GM19023 (cell line): ENCODE data around the gene RPH3AL.
"Not testable (repeated sequence)": the region's sequence is repeated elsewhere in the genome, so short reads cannot be mapped to it uniquely, and the experiment has no call there.

Experiments used
- ATAC-seq: cut with Tn5 transposase; IDR thresholded peaks from one replicate; pipeline ENCODE4 v1.9.1; 2021; ENCODE audit warnings: mild to moderate bottlenecking, moderate library complexity; ENCODE audit not compliant: unreplicated experiment

The RPH3AL gene

DNA sequence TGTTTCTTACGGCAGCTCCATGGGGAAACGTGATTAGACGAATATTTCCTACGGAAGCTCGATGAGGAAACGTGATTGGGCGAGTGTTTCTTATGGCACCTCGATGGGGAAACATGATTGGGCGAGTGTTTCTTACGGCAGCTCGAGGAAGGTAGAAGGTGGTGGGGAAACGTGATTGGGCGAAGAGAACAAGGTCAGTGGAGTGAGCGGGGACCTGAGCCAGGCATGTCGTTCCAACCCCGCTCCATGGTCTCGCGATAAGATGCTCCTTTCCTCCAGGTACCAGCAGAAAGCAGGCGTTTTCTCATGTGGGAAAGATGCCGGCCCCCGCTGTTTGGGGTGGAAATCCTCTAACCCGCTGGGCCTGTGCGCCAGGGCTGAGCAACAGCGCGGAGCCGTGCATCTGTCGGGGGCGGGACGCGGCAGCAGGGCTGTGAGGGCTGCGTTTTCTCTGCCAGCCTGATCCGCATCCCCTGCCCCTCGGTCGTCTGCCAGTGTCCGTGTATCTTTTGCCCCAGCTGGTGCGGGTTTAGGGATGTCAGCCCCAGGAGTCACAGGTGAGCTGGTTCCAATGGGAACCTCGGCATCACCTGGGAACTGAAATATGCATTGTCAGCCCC, 145.6 kb downstream of the RPH3AL start:
- ATAC-seq: no peak

- not testable (repeated sequence) for ATAC-seq
Observed at GRCh38 chr17:206484-206883, 146.1 kb downstream of the RPH3AL start.

DNA sequence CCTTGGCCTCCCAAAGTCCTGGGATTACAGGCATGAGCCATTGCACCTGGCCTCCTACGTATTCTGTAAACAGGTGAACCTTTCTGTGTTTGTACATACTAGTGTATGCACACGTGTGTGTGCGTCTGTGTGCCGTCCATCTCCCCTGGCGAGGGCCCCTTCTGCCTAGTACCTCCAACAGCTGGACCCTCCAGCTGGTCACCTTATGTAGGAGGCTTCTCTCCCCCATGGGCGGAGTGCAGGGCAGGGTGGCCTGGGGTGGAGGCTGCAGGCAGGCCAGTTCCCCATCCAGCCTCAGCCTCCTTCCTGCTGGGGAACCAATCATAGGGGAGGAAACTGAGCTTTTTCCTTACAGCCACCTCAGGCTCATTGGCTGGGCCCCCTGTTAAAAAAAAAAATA, 146.8 kb downstream of the RPH3AL start:
- ATAC-seq: no peak

DNA sequence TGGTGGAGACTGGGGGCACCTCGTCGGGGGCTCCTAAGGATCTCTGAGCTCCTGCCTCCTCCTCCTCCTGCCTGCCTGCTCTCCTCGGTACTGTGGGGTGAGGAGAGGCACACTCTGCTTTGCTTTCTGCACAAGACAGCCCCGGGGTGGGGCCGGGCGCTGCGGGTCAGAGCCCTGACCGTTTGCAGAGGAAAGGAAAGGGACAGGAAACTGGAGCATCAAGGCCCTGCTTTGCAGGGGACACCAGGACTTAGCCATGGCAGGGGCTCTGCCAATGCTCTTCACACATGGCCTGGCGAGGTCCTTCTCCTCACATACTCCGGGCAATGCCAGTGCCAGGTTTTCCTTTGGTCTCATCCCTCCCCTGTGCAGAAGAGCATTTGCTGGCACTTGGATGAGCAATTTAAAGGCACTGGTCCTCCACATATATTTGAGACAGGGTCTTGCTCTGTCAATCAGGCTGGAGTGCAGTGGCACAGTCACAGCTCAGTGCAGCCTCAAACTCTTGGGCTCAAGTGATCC, 147.4 kb downstream of the RPH3AL start:
- no peak for ATAC-seq

- ATAC-seq: no peak
Observed at GRCh38 chr17:204427-205147, 148.0 kb downstream of the RPH3AL start.

- ATAC-seq: no peak
Observed at GRCh38 chr17:202501-202951, 150.1 kb downstream of the RPH3AL start.

DNA sequence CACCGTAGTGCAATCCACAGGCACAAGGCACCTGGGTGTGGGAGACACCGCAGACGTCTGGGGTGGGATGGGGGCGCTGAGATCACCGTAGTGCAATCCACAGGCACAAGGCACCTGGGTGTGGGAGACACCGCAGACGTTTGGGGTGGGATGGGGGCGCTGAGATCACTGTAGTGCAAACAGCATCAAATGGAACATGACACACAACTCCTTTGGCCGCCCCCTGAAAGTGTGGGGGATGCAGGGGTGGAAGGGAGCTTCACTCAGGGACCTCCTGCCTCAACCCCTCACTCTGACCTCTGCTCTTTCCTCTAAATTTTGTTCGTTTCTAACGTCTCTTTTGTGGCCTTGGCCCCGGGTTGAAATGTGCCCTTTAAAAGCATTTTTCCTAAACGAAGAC, 150.9 kb downstream of the RPH3AL start:
- ATAC-seq: not testable (repeated sequence)

DNA sequence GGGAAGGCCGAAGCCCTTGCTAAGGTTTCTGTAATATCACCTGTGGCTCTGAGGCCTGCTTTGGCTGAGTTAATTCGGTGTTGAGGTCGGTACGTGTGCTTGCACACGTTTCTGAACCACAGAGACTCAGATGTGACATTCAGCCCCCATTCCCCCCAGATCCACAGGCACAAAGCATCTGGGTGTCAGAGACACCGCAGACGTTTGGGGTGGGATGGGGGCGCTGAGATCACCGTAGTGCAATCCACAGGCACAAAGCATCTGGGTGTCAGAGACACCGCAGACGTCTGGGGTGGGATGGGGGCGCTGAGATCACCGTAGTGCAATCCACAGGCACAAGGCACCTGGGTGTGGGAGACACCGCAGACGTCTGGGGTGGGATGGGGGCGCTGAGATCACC, 151.3 kb downstream of the RPH3AL start:
- not testable (repeated sequence) for ATAC-seq

DNA sequence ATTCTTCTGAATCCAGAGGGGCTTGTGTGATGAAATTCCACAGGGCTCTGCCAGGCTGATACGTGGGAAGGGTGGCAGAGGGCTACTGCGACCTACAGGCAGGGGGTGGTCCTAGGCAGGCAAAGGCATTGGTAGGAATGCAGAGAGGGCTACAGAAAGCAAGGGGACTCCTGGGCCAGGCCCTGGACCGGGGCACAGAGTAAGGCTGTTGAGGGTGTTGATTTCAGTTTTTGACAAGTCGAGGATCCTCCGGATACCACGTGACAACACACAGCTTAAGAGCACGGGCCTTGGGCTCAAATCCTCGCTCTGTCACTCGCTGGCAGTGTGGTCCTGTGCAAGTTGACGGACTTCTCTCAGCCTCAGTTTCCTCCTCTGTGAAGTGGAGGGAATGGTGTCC, 152.0 kb downstream of the RPH3AL start:
- ATAC-seq: no peak

- no peak for ATAC-seq
Observed at GRCh38 chr17:199806-200545, 152.6 kb downstream of the RPH3AL start.

DNA sequence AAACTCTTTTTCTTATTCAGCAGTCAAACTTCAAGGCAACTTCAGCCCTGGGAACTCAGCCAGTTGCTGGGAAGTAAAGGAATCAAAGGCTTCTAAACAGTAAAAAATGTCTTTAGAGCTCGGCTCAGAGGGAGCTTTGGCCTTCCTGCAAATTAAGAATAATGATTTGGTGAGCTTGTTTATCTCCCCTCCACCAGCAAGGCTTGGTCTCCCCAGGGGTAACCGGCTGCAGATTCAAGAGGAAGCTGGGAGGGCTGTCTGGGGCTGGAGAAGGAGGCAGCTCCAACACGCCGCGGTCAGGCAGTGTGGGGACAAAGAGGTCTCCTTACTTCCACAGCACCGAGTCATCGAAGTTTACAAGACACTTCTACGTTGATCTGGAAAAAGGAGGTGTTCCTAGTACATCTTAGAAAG, 153.4 kb downstream of the RPH3AL start:
- no peak for ATAC-seq

DNA sequence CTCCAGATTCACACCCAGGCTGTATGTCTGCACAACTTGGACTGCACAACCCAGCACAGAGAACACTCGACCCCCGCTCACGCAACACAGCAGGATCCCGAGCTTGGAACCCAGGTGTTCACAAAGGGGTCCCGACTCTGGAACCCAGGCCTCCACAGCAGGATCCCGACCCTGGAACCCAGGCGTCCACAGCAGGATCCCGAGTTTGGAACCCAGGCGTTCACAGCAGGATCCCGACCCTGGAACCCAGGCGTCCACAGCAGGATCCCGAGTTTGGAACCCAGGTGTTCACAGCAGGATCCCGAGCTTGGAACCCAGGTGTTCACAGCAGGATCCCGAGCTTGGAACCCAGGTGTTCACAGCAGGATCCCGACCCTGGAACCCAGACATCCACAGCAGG, 154.4 kb downstream of the RPH3AL start:
- ATAC-seq: not testable (repeated sequence)

GRCh38 chr17:197352-197751, 155.3 kb downstream of the RPH3AL start:
- ATAC-seq: no peak

DNA sequence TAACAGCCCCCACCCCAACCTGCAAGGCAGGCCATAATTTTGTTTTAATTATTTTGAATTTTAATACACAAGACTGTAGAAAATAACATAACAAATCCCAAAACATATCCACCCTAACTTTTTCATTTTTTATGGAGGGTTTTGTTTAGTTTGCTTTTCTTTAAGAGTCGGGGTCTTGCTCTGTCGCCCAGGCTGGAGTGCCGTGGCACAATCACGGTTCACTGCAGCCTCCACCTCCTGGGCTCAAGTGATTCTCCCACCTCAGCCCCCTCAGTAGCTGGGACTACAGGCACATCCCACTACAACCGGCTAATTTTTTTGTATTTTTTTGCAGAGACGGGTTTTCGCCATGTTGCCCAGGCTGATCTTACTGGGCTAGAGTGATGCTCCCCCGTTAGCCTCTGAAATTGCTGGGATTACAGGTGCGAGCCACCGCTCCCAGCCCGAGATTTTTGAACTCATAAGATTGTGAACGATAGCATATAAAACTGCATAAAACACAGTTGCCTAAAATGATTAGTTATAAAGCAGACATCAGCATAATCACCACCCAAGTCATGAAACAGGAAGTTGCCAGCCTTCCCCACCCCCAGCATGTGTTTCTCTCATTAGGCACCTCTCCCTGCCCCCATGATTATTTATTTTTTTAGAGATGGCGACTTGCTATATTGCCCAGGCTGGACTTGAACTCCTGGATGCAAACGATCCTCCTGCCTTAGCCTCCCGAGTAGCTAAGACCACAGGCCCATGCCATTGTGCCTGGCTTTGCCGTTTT, 157.6 kb downstream of the RPH3AL start:
- no peak for ATAC-seq

DNA sequence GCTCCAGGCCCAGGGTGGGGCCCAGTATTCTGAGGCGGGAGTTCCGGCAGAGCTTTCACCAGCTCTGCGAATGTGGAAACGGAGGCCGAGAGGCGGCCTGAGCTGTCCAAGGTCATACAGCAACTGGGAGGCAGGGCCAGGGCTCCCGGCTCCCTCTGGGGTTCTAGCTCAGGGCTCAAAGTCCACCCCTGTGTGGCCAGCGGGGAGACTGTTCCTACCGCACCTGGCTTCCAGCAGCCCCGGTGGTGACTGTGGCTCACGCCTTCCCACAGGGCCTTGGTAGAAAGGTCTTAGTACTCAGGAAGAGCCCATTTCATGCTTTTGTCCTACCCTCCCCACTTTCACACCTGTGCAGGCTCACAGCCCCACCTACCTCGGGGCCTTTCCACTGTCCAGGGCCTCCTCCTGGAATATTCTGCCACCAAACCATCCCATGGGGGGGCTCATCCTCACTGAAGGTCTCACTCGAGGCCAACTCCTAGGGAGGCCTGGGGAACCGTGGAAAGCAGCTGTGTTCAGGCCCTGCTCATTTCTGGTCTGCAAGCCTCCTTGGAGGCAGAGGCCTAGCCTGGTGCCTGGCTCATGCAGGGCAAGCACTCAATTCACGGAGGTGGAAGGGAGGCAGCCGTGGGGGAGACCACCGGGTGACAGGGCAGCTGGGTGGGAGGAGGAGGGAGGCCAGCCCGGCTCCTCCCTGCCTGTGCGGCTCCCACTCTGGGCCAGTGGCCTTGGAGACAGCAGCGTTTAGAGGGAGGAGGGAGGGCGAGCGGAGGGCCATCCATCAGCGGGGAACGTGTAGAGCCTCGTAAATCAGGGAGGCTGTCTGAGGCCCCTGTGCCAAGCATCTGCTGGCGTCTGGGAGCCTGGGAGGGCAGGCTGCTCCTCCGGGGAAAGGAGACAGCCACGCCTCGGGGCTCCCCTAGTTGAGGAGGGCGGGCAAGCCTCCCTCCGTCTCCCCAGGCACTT, 158.5 kb downstream of the RPH3AL start:
- ATAC-seq: no peak

- ATAC-seq: no peak
Observed at GRCh38 chr17:193426-193810, 159.2 kb downstream of the RPH3AL start.

- no peak for ATAC-seq
Observed at GRCh38 chr17:192666-193425, 159.8 kb downstream of the RPH3AL start.

GRCh38 chr17:189444-189843, 163.2 kb downstream of the RPH3AL start:
- no peak for ATAC-seq

GRCh38 chr17:187130-187529, 165.5 kb downstream of the RPH3AL start:
- no peak for ATAC-seq
